ENCODE results near the gene KCNH1.

DNA sequence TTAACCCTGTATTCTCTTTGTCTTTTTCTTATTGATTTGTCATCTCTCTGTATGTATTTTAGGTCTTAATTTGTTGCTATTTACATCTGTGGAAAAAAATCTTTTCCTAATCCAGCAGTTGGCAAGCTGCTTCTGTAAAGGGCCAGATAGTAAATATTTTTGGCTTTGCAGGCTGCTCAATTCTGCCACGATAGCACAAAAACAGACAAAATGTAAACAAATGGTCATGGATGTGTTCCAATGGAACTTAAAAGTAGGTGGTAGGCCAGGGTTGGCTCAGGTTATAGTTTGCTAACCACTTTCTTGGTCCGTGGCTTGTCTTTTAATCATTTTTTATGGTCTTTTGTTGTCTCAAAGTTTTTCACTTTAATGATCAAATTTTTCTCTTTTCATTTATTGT, 433.4 kb downstream of the KCNH1 start:
- TF ChIP-seq, protein P1, sequence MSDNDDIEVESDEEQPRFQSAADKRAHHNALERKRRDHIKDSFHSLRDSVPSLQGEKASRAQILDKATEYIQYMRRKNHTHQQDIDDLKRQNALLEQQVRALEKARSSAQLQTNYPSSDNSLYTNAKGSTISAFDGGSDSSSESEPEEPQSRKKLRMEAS (IDR thresholded peaks at IDR 0.05), result no peak
- TF ChIP-seq CEBPB (IDR thresholded peaks at IDR 0.05) (no peak), YY1 (IDR thresholded peaks at IDR 0.05; ENCODE audit: low read depth) (no peak), EGR1 (IDR thresholded peaks at IDR 0.05) (no peak), REST (IDR thresholded peaks at IDR 0.05; ENCODE audit: low read depth) (no peak), RAD21 (IDR thresholded peaks at IDR 0.05; ENCODE audit: low read depth) (no peak)
